GM12872 (cell line): ENCODE measurements around the gene SLC12A4.

Source experiments
- CTCF ChIP-seq: IDR thresholded peaks from 3 replicates; pipeline ENCODE4 v1.5.1; 2011; ENCODE audit warnings: low read depth, mild to moderate bottlenecking, low read length, moderate library complexity; ENCODE audit not compliant: insufficient read depth

The SLC12A4 gene

GRCh38 chr16:67962135-67962534 lies 6.3 kb downstream of the SLC12A4 start:
- no peak for TF ChIP-seq CTCF

- TF ChIP-seq CTCF: no peak
Observed at GRCh38 chr16:67961551-67961957, 6.9 kb downstream of the SLC12A4 start.

GRCh38 chr16:67959536-67960329 lies 8.7 kb downstream of the SLC12A4 start:
- TF ChIP-seq CTCF: no peak

- TF ChIP-seq CTCF: no peak
Observed at GRCh38 chr16:67957622-67958021, 10.8 kb downstream of the SLC12A4 start.

GRCh38 chr16:67954421-67955196 lies 13.8 kb downstream of the SLC12A4 start:
- TF ChIP-seq CTCF: no peak

GRCh38 chr16:67953641-67954375 lies 14.6 kb downstream of the SLC12A4 start:
- no peak for TF ChIP-seq CTCF

- no peak for TF ChIP-seq CTCF
Observed at GRCh38 chr16:67951485-67951884, 17.0 kb downstream of the SLC12A4 start.
